HuH-7 (cell line): ENCODE results near the gene BOLL.
"Not testable (repeated sequence)": the region's sequence is repeated elsewhere in the genome, so short reads cannot be mapped to it uniquely, and the experiment has no call there.

Source experiments
- DNase-seq: peaks from one replicate; pipeline ENCODE4 v3.0.0; 2011; ENCODE audit warnings: low spot score

BOLL gene

GRCh38 chr2:197705912-197706838 lies 78.9 kb downstream of the BOLL start:
- DNase-seq: no peak

DNA sequence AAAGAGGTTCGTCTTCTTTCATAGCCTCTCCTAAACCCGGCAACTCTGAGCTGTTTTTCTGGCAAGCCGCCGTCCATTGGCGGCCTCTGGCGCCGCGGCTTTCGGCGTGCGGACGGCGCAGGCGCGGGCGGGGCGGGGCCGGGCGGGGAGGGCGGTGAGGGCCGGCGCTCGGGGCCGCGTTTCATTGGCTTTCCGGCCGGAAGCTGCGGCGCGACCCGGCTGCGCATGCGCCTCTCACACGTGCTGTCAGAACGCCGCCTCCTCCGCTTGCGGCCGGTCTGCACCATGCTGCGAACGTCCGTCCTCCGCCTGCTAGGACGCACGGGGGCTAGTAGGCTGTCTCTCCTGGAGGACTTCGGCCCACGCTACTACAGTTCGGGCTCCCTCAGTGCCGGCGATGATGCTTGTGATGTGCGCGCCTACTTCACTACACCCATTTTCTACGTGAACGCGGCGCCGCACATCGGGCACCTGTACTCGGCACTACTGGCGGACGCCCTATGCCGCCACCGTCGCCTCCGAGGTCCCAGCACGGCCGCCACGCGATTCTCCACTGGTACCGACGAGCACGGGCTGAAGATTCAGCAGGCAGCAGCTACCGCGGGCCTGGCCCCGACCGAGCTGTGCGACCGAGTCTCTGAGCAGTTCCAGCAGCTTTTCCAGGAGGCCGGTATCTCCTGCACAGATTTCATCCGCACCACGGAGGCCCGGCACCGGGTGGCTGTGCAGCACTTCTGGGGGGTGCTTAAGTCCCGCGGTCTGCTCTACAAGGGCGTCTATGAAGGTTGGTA lies 79.8 kb downstream of the BOLL start, which contains the start of gene MARS2:
TSS of gene MARS2 (plus strand) at position 249 of the 791 bp plus-strand sequence. CDS start at position 286, 37 bp downstream.
- DNase-seq: peak; percentile 88

DNA sequence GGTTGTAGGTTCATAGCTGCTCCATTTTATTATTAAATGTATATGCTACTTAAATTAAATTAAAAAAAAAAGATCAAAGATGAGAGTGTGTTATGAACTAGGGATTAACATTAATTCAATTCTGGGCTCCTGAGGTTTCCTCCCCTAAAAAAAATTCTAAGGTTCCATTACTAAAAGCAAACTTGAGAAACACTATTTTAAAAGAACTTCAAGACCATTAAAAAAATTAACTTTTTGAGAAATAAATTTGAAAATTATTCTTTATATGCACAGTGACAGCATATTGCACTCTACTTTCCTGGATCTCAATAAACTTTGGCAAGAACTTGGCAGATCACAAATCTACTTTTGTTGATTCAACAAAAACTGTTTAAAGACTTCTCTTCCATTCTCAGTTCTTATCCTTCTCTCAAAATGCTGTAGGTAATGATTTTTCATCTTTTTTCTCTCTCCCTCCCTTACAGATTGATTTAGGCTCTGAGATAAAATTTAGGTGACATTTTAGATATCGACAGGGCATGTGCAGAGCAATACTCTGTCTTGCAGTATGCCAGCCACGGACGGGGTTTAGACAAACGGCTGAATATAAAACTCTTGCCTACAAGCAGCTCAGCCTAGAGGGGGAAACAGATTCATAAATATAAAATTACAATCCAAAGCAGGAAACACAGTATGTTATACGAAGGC lies 80.5 kb downstream of the BOLL start:
- no peak for DNase-seq

- DNase-seq: no peak
Measured at GRCh38 chr2:197700960-197701359, 84.2 kb downstream of the BOLL start.

- DNase-seq: not testable (repeated sequence)
Measured at GRCh38 chr2:197699724-197700123, 85.4 kb downstream of the BOLL start.

- DNase-seq: not testable (repeated sequence)
Measured at GRCh38 chr2:197696571-197696970, 88.5 kb downstream of the BOLL start.

GRCh38 chr2:197695971-197696370 lies 89.1 kb downstream of the BOLL start:
- DNase-seq: not testable (repeated sequence)

DNA sequence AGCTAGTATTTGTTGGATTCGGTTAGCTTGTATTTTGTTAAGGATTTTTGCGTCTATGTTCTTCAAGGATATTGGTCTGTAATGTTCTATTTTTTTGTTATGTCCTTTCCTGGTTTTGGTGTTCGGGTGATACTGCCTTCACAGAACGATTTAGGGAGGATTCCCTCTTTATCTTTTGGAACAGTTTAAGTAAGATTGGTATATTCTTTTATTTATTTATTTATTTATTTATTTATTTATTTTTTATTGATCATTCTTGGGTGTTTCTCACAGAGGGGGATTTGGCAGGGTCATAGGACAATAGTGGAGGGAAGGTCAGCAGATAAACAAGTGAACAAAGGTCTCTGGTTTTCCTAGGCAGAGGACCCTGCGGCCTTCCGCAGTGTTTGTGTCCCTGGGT lies 89.9 kb downstream of the BOLL start:
- DNase-seq: not testable (repeated sequence)

GRCh38 chr2:197677483-197677882 lies 107.6 kb downstream of the BOLL start:
- no peak for DNase-seq

DNA sequence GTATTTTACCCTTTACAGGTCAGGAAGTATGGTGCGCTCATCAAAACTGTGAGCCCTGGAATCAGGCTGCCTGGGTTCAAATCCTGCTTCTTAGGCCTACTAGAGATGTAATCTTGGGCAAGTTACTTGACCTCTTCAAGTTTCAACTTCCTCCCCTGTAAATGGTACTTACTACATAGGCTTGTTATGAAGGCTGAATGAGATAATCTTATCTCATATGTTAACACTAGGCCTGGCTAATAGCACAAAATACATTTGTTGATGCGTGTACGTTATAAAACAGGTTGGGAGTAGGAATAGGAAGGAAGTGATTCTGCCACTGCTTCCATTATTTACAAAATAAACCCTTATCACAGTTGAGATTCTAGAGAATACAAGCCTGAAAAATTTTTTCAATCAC lies 108.1 kb downstream of the BOLL start:
- no peak for DNase-seq
